ENCODE results near the gene CDH11.

The CDH11 gene

GRCh38 chr16:65015599-65015998 lies 106.3 kb downstream of the CDH11 start:
- no peak overlapping the region for H3K27ac ChIP-seq
- TF ChIP-seq CTCF (IDR thresholded peaks at IDR 0.05) (no peak), ZFX (IDR thresholded peaks at IDR 0.05; ENCODE audit: borderline replicate concordance) (no peak)

GRCh38 chr16:65012357-65012756 lies 109.5 kb downstream of the CDH11 start:
- H3K27ac ChIP-seq, result no peak overlapping the region
- TF ChIP-seq ZFX (IDR thresholded peaks at IDR 0.05; ENCODE audit: borderline replicate concordance), result no peak
- no peak for TF ChIP-seq CTCF (IDR thresholded peaks at IDR 0.05)

- no peak overlapping the region for H3K27ac ChIP-seq
- no peak for TF ChIP-seq ZFX (IDR thresholded peaks at IDR 0.05; ENCODE audit: borderline replicate concordance)
- TF ChIP-seq CTCF (IDR thresholded peaks at IDR 0.05), result no peak
Observed at GRCh38 chr16:65010125-65010524, 111.7 kb downstream of the CDH11 start.

- no peak overlapping the region for H3K27ac ChIP-seq
- TF ChIP-seq CTCF (IDR thresholded peaks at IDR 0.05), result no peak
- TF ChIP-seq ZFX (IDR thresholded peaks at IDR 0.05; ENCODE audit: borderline replicate concordance), result no peak
Observed at GRCh38 chr16:65005696-65006095, 116.2 kb downstream of the CDH11 start.

- H3K27ac ChIP-seq, result no peak overlapping the region
- no peak for TF ChIP-seq ZFX (IDR thresholded peaks at IDR 0.05; ENCODE audit: borderline replicate concordance)
- no peak for TF ChIP-seq CTCF (IDR thresholded peaks at IDR 0.05)
Observed at GRCh38 chr16:65004570-65004969, 117.3 kb downstream of the CDH11 start.

GRCh38 chr16:65003621-65004020 lies 118.2 kb downstream of the CDH11 start:
- H3K27ac ChIP-seq, result no peak overlapping the region
- TF ChIP-seq ZFX (IDR thresholded peaks at IDR 0.05; ENCODE audit: borderline replicate concordance), result no peak
- TF ChIP-seq CTCF (IDR thresholded peaks at IDR 0.05), result no peak

- H3K27ac ChIP-seq, result no peak overlapping the region
- no peak for TF ChIP-seq CTCF (IDR thresholded peaks at IDR 0.05)
Observed at GRCh38 chr16:65002265-65002664, 119.6 kb downstream of the CDH11 start.

Measured in 22Rv1 (cell line).